Measurements from ENCODE around the gene ATRN.

The ATRN gene

GRCh38 chr20:3660262-3661059 lies 189.6 kb downstream of the ATRN start:
- no peak for DNase-seq

GRCh38 chr20:3661060-3661813 lies 190.4 kb downstream of the ATRN start:
- no peak for DNase-seq

GRCh38 chr20:3661814-3662665 lies 191.2 kb downstream of the ATRN start:
- no peak for DNase-seq

- no peak for DNase-seq
These were observed 192.3 kb downstream of the ATRN start, which contains the start of gene GFRA4 for GRCh38 chr20:3663031-3663701. Gene GFRA4, minus strand, starts transcription at chr20:3663399. Its CDS starts 0 bp downstream, at chr20:3663399.

GRCh38 chr20:3663858-3664257 lies 193.0 kb downstream of the ATRN start:
- no peak for DNase-seq

- no peak for DNase-seq
These were observed 196.7 kb downstream of the ATRN start for GRCh38 chr20:3667434-3668037.

GRCh38 chr20:3669710-3670367 lies 199.0 kb downstream of the ATRN start:
- DNase-seq, result no peak

GRCh38 chr20:3670511-3670910 lies 199.7 kb downstream of the ATRN start:
- no peak for DNase-seq

GRCh38 chr20:3670945-3671344 lies 200.1 kb downstream of the ATRN start:
- DNase-seq, result no peak

- DNase-seq, result no peak
These were observed 201.2 kb downstream of the ATRN start for GRCh38 chr20:3671986-3672546.

GRCh38 chr20:3672547-3673171 lies 201.8 kb downstream of the ATRN start:
- no peak for DNase-seq

- no peak for DNase-seq
These were observed 202.6 kb downstream of the ATRN start for GRCh38 chr20:3673221-3674070.

- DNase-seq, result no peak
These were observed 203.6 kb downstream of the ATRN start for GRCh38 chr20:3674447-3674846.

GRCh38 chr20:3674995-3675900 lies 204.4 kb downstream of the ATRN start:
- DNase-seq, result no peak

GRCh38 chr20:3677733-3678132 lies 206.9 kb downstream of the ATRN start:
- no peak for DNase-seq

- DNase-seq, result no peak
These were observed 207.4 kb downstream of the ATRN start for GRCh38 chr20:3678198-3678597.

GRCh38 chr20:3678856-3679720 lies 208.3 kb downstream of the ATRN start:
- no peak for DNase-seq
